Endodermal cell (in vitro differentiated cells): ENCODE data around the gene CCDC92. TPM values are rescaled to one million over a fixed set of nuclear protein-coding genes. Genes with fewer than 3 reads are reported as not detected.

Experiments used
- DNase-seq: peaks from one replicate; pipeline ENCODE4 v3.0.0-alpha.2; 2017
- H3K27ac ChIP-seq: 2 replicates; pipeline ENCODE4 v1.5.1; 2013; ENCODE audit warnings: mild to moderate bottlenecking, low read depth, low read length, moderate library complexity
- H3K27me3 ChIP-seq: 2 replicates; pipeline ENCODE4 v1.6.1; 2013; ENCODE audit warnings: mild to moderate bottlenecking, low read length, moderate library complexity; ENCODE audit not compliant: insufficient read depth, control insufficient read depth, poor library complexity, severe bottlenecking
- H3K36me3 ChIP-seq: 2 replicates; pipeline ENCODE4 v1.7.0; 2013; ENCODE audit warnings: mild to moderate bottlenecking, low read length, moderate library complexity; ENCODE audit not compliant: control insufficient read depth, insufficient read depth
- H3K4me1 ChIP-seq: one replicate; pipeline ENCODE4 v1.7.0; 2013; ENCODE audit warnings: low read length; ENCODE audit not compliant: control insufficient read depth, insufficient read depth
- H3K4me3 ChIP-seq: 2 replicates; pipeline ENCODE4 v1.5.1; 2013; ENCODE audit warnings: mild to moderate bottlenecking, low read length, moderate library complexity
- H3K9ac ChIP-seq: 2 replicates; pipeline ENCODE4 v1.6.1; 2013; ENCODE audit warnings: mild to moderate bottlenecking, low read length, moderate library complexity; ENCODE audit not compliant: poor library complexity, severe bottlenecking; ENCODE audit errors: extremely low read depth
- H3K9me3 ChIP-seq: 2 replicates; pipeline ENCODE4 v1.6.1; 2013; ENCODE audit warnings: mild to moderate bottlenecking, low read length, moderate library complexity; ENCODE audit not compliant: control insufficient read depth
- H3K27ac Mint-ChIP-seq: 2 replicates; pipeline ENCODE4 v1.8.0; 2020; ENCODE audit warnings: mixed read lengths
- H3K27me3 Mint-ChIP-seq: 2 replicates; pipeline ENCODE4 v1.8.0; 2021; ENCODE audit warnings: mild to moderate bottlenecking, mixed read lengths; ENCODE audit not compliant: insufficient read depth
- H3K36me3 Mint-ChIP-seq: 2 replicates; pipeline ENCODE4 v1.8.0; 2020; ENCODE audit warnings: low read depth, mixed read lengths
- H3K4me1 Mint-ChIP-seq: 2 replicates; pipeline ENCODE4 v1.8.0; 2020; ENCODE audit warnings: mixed read lengths
- H3K4me3 Mint-ChIP-seq: 2 replicates; pipeline ENCODE4 v1.8.0; 2020; ENCODE audit warnings: mild to moderate bottlenecking, moderate library complexity, mixed read lengths
- H3K9me3 Mint-ChIP-seq: 2 replicates; pipeline ENCODE4 v1.8.0; 2020; ENCODE audit warnings: mild to moderate bottlenecking, mixed read lengths
- CTCF ChIP-seq: fragments of 200-600 bp; sonication (generic); conservative IDR thresholded peaks from 2 replicates; pipeline ENCODE4 v1.5.0; 2021; ENCODE audit warnings: antibody characterized with exemption, mild to moderate bottlenecking
- WGBS, 2 experiments: methylation state at CpG; one replicate each; pipeline versions ENCODE4 v1.1.5 to v1.1.7; 2013; ENCODE audit warnings: missing lambda C conversion rate in 2 of 2, mixed read lengths in 1 of 2; ENCODE audit not compliant: insufficient coverage in 1 of 2, insufficient read length in 1 of 2; 5-methylcytosine and 5-hydroxymethylcytosine counted together
- total RNA-seq, 2 donors: library from RNA; stranded (reverse); fragmentation: NEBNext Ultra II Directional in 1 of 2; extraction: Animal tissue kit (Norgen Biotek cat#: 25700) in 1 of 2; gene quantifications; 2 replicates in 1 of 2; 3 replicates in 1 of 2; pipeline ENCODE4 v1.2.1, GENCODE V29; 2021

The CCDC92 gene
- total RNA-seq, 2 donors from 2014 or later, result 37.9 to 45.1 TPM

- Histone ChIP-seq H3K4me3 (no peak overlapping the region), H3K9me3 (no peaks in the 10 kb centered on the region), H3K27ac (no peak overlapping the region), H3K9ac (no peak overlapping the region), H3K27me3 (no peaks in the 10 kb centered on the region), H3K4me1 (no peaks in the 10 kb centered on the region), H3K36me3 (no peaks in the 10 kb centered on the region)
- H3K36me3 Mint-ChIP-seq, result no peaks in the 10 kb centered on the region
- H3K4me1 Mint-ChIP-seq, result no peaks in the 10 kb centered on the region
- H3K4me3 Mint-ChIP-seq, result no peak overlapping the region
- H3K27me3 Mint-ChIP-seq, result peaks cover 1% of the 10 kb centered on the region
- TF ChIP-seq CTCF, result no peak
- 88 to 100% methylated on average over 1 to 4 of the region's 4 CpGs for WGBS, 2 experiments
- DNase-seq, result no peak
- no peak overlapping the region for H3K27ac Mint-ChIP-seq
- no peaks in the 10 kb centered on the region for H3K9me3 Mint-ChIP-seq
Measured at GRCh38 chr12:123924539-123924938, 48.1 kb downstream of the CCDC92 start.

GRCh38 chr12:123923927-123924326, 48.7 kb downstream of the CCDC92 start:
- Histone ChIP-seq H3K4me1 (no peaks in the 10 kb centered on the region), H3K27ac (no peak overlapping the region), H3K27me3 (no peaks in the 10 kb centered on the region), H3K4me3 (no peak overlapping the region), H3K36me3 (no peaks in the 10 kb centered on the region), H3K9me3 (no peaks in the 10 kb centered on the region), H3K9ac (no peak overlapping the region)
- no peak for TF ChIP-seq CTCF
- Mint-ChIP-seq H3K4me1 (no peaks in the 10 kb centered on the region), H3K27me3 (peaks cover 1% of the 10 kb centered on the region), H3K27ac (no peak overlapping the region), H3K4me3 (no peak overlapping the region), H3K9me3 (no peaks in the 10 kb centered on the region), H3K36me3 (no peaks in the 10 kb centered on the region)
- 92 to 97% methylated on average over 6 to 7 of the region's 7 CpGs for WGBS, 2 experiments
- DNase-seq, result no peak

- Histone ChIP-seq H3K4me3 (no peak overlapping the region), H3K36me3 (no peaks in the 10 kb centered on the region), H3K27me3 (no peaks in the 10 kb centered on the region), H3K9ac (no peak overlapping the region), H3K27ac (no peak overlapping the region), H3K9me3 (no peaks in the 10 kb centered on the region), H3K4me1 (no peaks in the 10 kb centered on the region)
- no peak for TF ChIP-seq CTCF
- 80 to 93% methylated on average over 1 to 2 of the region's 2 CpGs for WGBS, 2 experiments
- Mint-ChIP-seq H3K4me1 (no peaks in the 10 kb centered on the region), H3K27ac (no peak overlapping the region), H3K36me3 (no peaks in the 10 kb centered on the region), H3K4me3 (no peak overlapping the region), H3K27me3 (peaks cover 2% of the 10 kb centered on the region), H3K9me3 (no peaks in the 10 kb centered on the region)
- no peak for DNase-seq
Measured at GRCh38 chr12:123923038-123923437, 49.6 kb downstream of the CCDC92 start.
